Natural killer cell (primary cell): ENCODE results near the gene CD72. TPM values are rescaled to one million over a fixed set of nuclear protein-coding genes. Genes with fewer than 3 reads are reported as not detected.
A peak's percentile ranks its signal among the peaks of the same experiment; 100 is the strongest.
"Not testable (repeated sequence)": the region's sequence is repeated elsewhere in the genome, so short reads cannot be mapped to it uniquely, and the experiment has no call there.

ENCODE experiments used
- ATAC-seq, 3 donors: fragments of 150-1000 bp in 2 of 3; fragments of 200-7000 bp in 1 of 3; cut with Tn5 transposase; 1 replicate in 1 of 3; 2 replicates in 2 of 3; pipeline ENCODE4 v1.10.0; 2021; ENCODE audit warnings: mild to moderate bottlenecking in 2 of 3, moderate library complexity in 2 of 3
- DNase-seq, 2 donors: peaks; one replicate each; pipeline versions ENCODE4 v3.0.0 to v3.0.0-alpha.2; 2013 to 2021; ENCODE audit warnings: mixed read lengths in 1 of 2
- H3K27ac ChIP-seq: one replicate; pipeline ENCODE4 v1.5.1; 2013; ENCODE audit warnings: mild to moderate bottlenecking, low read length
- H3K27me3 ChIP-seq: one replicate; pipeline ENCODE4 v1.6.1; 2013; ENCODE audit warnings: low read length; ENCODE audit not compliant: control insufficient read depth, insufficient read depth
- H3K36me3 ChIP-seq: one replicate; pipeline ENCODE4 v1.6.1; 2013; ENCODE audit warnings: low read length; ENCODE audit not compliant: control insufficient read depth, insufficient read depth
- H3K4me1 ChIP-seq: one replicate; pipeline ENCODE4 v1.6.1; 2013; ENCODE audit warnings: low read length; ENCODE audit not compliant: control insufficient read depth, insufficient read depth
- H3K4me3 ChIP-seq: one replicate; pipeline ENCODE4 v1.5.1; 2013; ENCODE audit warnings: low read length
- H3K9me3 ChIP-seq: one replicate; pipeline ENCODE4 v1.6.1; 2013; ENCODE audit warnings: low read length; ENCODE audit not compliant: control insufficient read depth, insufficient read depth
- H3K27ac Mint-ChIP-seq, 2 donors: one replicate each; pipeline ENCODE4 v1.8.0; 2022; ENCODE audit warnings: mild to moderate bottlenecking in 2 of 2, mixed read lengths in 2 of 2, moderate library complexity in 1 of 2
- H3K27me3 Mint-ChIP-seq, 2 donors: one replicate each; pipeline ENCODE4 v1.8.0; 2022; ENCODE audit warnings: low read depth in 2 of 2, mixed read lengths in 2 of 2
- H3K36me3 Mint-ChIP-seq: one replicate; pipeline ENCODE4 v1.8.0; 2022; ENCODE audit warnings: mixed read lengths
- H3K4me1 Mint-ChIP-seq, 2 donors: one replicate each; pipeline ENCODE4 v1.8.0; 2022; ENCODE audit warnings: mixed read lengths in 2 of 2
- H3K4me3 Mint-ChIP-seq: one replicate; pipeline ENCODE4 v1.8.0; 2022; ENCODE audit warnings: mild to moderate bottlenecking, moderate library complexity, mixed read lengths
- H3K9me3 Mint-ChIP-seq, 2 donors: one replicate each; pipeline ENCODE4 v1.8.0; 2022; ENCODE audit warnings: mixed read lengths in 2 of 2
- CTCF ChIP-seq: fragments of 200-600 bp; IDR thresholded peaks from one replicate; pipeline ENCODE4 v1.8.0; 2022; ENCODE audit warnings: antibody characterized with exemption
- WGBS: methylation state at CpG from one replicate; pipeline ENCODE4 v1.1.7; 2013; ENCODE audit warnings: missing lambda C conversion rate; ENCODE audit not compliant: insufficient coverage; 5-methylcytosine and 5-hydroxymethylcytosine counted together
- intact Hi-C: fragments of 100-400 bp; cut with micrococcal nuclease; formaldehyde crosslinking; loops from one replicate; pipeline ENCODE4 v1.14.2; 2022
- total RNA-seq, 4 donors: library from RNA; stranded (reverse); fragments of 120-200 nt in 1 of 4; gene quantifications; one replicate each; pipeline versions ENCODE4 v1.2.3 to v1.2.4, GENCODE V29; 2013 to 2022

The CD72 gene
- total RNA-seq, 3 donors from 2014 or later (not counting 1 experiment from before 2014, with no cell fraction given) = 27.0 to 48.1 (median 32.3) TPM

- H3K36me3 Mint-ChIP-seq = peaks cover 12% of the 10 kb centered on the region
- H3K36me3 ChIP-seq, H3K4me3 ChIP-seq, H3K4me3 Mint-ChIP-seq, H3K27ac ChIP-seq, H3K27me3 Mint-ChIP-seq, H3K4me1 Mint-ChIP-seq, intact Hi-C loops, H3K27me3 ChIP-seq, H3K27ac Mint-ChIP-seq, ATAC-seq, DNase-seq, H3K4me1 ChIP-seq: not testable (repeated sequence)
- WGBS = 77% methylated on average over 6 of the region's 6 CpGs
- peaks cover 27% of the 10 kb centered on the region for H3K9me3 ChIP-seq
- H3K9me3 Mint-ChIP-seq = peaks cover 7 to 10% of the 10 kb centered on the region in 2 donors
Measured at GRCh38 chr9:35583521-35583920, 34.7 kb downstream of the CD72 start.

- H3K9me3 Mint-ChIP-seq, H3K4me1 ChIP-seq, H3K27me3 ChIP-seq, H3K27ac ChIP-seq, DNase-seq, ATAC-seq, intact Hi-C loops, H3K4me3 ChIP-seq, H3K27me3 Mint-ChIP-seq, H3K36me3 ChIP-seq, H3K27ac Mint-ChIP-seq, H3K4me1 Mint-ChIP-seq, H3K4me3 Mint-ChIP-seq: not testable (repeated sequence)
- H3K36me3 Mint-ChIP-seq = peaks cover 12% of the 10 kb centered on the region
- WGBS = 98% methylated on average over 1 of the region's 1 CpG
- H3K9me3 ChIP-seq = peaks cover 19% of the 10 kb centered on the region
Measured at GRCh38 chr9:35579659-35580227, 38.5 kb downstream of the CD72 start.

GRCh38 chr9:35579130-35579529, 39.1 kb downstream of the CD72 start:
- H3K36me3 Mint-ChIP-seq = peaks cover 12% of the 10 kb centered on the region
- peaks cover 7% of the 10 kb centered on the region in 2 donors for H3K9me3 Mint-ChIP-seq
- no peak overlapping the region for H3K4me3 ChIP-seq
- H3K4me1 Mint-ChIP-seq = no peaks in the 10 kb centered on the region
- H3K27ac ChIP-seq = no peak overlapping the region
- no peak for TF ChIP-seq CTCF
- H3K36me3 ChIP-seq = no peaks in the 10 kb centered on the region
- no peaks in the 10 kb centered on the region for H3K27me3 Mint-ChIP-seq
- no peak overlapping the region for H3K27ac Mint-ChIP-seq
- intact Hi-C loops = no loop called here
- no peaks in the 10 kb centered on the region for H3K4me1 ChIP-seq
- H3K9me3 ChIP-seq = peaks cover 19% of the 10 kb centered on the region
- 100% methylated on average over 1 of the region's 1 CpG for WGBS
- no peaks in the 10 kb centered on the region for H3K27me3 ChIP-seq
- DNase-seq (no peak), ATAC-seq (peak in 1 of 3 donors; percentile 9)
- no peak overlapping the region for H3K4me3 Mint-ChIP-seq

- H3K36me3 ChIP-seq = no peaks in the 10 kb centered on the region
- no peak overlapping the region for H3K27ac ChIP-seq
- intact Hi-C loops = no loop called here
- no peak for DNase-seq
- TF ChIP-seq CTCF = no peak
- no peaks in the 10 kb centered on the region for H3K27me3 ChIP-seq
- no peak overlapping the region for H3K4me3 Mint-ChIP-seq
- peaks cover 19% of the 10 kb centered on the region for H3K9me3 ChIP-seq
- no peak overlapping the region for H3K27ac Mint-ChIP-seq
- H3K36me3 Mint-ChIP-seq = peaks cover 12% of the 10 kb centered on the region
- no peak for ATAC-seq
- 78% methylated on average over 5 of the region's 5 CpGs for WGBS
- no peaks in the 10 kb centered on the region for H3K4me1 Mint-ChIP-seq
- H3K4me1 ChIP-seq = no peaks in the 10 kb centered on the region
- no peaks in the 10 kb centered on the region for H3K27me3 Mint-ChIP-seq
- H3K9me3 Mint-ChIP-seq = peaks cover 7% of the 10 kb centered on the region in 2 donors
- H3K4me3 ChIP-seq = no peak overlapping the region
Measured at GRCh38 chr9:35577486-35577885, 40.7 kb downstream of the CD72 start.
